Gastroesophageal sphincter (tissue), 3 donors: Measurements from ENCODE around the gene AUTS2.

Source experiments
- POLR2AphosphoS5 ChIP-seq: sonication (generic); formaldehyde crosslinking; IDR thresholded peaks from one replicate; pipeline ENCODE4 v1.6.1; 2017; ENCODE audit warnings: antibody characterized with exemption
- TF ChIP-seq, protein P1 (sequence below), 4 experiments: fragments of 200-600 bp in 2 of 4; fragments of 450-650 bp in 2 of 4; sonication (generic) in 1 of 4; IDR thresholded peaks; one replicate each; pipeline ENCODE4 v1.5.1; 2017 to 2019; ENCODE audit warnings: antibody characterized with exemption in 4 of 4, mild to moderate bottlenecking in 2 of 4, moderate library complexity in 2 of 4

DNA sequence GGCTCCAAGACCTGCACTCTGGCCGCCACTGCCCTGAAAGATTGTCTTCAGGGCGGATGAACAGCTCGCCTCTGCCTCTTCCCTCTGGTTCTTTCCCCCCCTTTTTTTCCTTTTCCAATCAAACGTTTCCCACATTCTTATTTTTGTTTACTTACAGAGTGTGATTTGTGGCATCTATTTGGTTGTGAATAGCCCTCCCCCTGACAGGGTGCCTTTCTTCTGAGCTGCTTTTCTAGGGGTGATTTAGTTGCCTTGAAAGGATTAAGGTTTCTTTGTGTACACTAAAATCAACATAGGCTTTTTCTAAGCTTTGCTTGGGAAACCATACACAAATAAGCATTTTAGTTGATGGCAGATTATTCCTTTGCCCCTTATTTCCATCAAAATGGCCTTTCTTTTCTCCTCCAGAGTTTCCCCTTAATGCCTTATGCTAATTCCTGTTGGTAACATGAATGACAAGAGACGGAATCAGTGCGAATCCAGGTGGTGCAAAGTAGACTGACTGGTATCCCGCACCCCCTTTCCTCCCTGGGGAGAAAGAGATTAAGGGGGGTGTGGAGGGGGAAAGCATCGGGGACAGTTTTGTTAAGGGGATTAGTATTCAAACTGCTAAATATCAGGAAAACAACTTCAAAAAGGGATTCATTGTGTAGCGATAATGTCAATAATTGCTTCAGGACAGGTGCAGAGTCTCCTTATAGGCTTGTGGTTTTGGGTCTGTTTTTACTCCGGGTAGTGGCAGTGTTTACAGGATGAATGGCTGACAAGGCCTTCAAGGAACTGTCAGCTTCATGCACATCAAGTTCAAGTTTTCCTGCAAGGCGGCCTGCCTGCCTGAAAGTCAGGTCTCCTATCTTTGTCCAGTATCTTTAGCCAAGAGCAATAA is 1102.0 kb downstream of the AUTS2 start:
- no peak for TF ChIP-seq POLR2AphosphoS5
- TF ChIP-seq, protein P1, sequence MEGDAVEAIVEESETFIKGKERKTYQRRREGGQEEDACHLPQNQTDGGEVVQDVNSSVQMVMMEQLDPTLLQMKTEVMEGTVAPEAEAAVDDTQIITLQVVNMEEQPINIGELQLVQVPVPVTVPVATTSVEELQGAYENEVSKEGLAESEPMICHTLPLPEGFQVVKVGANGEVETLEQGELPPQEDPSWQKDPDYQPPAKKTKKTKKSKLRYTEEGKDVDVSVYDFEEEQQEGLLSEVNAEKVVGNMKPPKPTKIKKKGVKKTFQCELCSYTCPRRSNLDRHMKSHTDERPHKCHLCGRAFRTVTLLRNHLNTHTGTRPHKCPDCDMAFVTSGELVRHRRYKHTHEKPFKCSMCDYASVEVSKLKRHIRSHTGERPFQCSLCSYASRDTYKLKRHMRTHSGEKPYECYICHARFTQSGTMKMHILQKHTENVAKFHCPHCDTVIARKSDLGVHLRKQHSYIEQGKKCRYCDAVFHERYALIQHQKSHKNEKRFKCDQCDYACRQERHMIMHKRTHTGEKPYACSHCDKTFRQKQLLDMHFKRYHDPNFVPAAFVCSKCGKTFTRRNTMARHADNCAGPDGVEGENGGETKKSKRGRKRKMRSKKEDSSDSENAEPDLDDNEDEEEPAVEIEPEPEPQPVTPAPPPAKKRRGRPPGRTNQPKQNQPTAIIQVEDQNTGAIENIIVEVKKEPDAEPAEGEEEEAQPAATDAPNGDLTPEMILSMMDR (IDR thresholded peaks at IDR 0.05): no peak
